HUES64 (cell line): ENCODE measurements around the gene MAP7.

ENCODE experiments used
- H3K27ac ChIP-seq: 2 replicates; pipeline ENCODE4 v1.7.0; 2013; ENCODE audit warnings: low read depth, low read length, inconsistent platforms
- H3K27me3 ChIP-seq: 2 replicates; pipeline ENCODE4 v1.6.1; 2013; ENCODE audit warnings: mild to moderate bottlenecking, low read length; ENCODE audit not compliant: insufficient read depth
- H3K36me3 ChIP-seq: 2 replicates; pipeline ENCODE4 v1.6.1; 2013; ENCODE audit warnings: mild to moderate bottlenecking, low read length; ENCODE audit not compliant: insufficient read depth
- H3K4me1 ChIP-seq: 2 replicates; pipeline ENCODE4 v1.6.1; 2013; ENCODE audit warnings: mild to moderate bottlenecking, low read length, moderate library complexity; ENCODE audit not compliant: insufficient read depth
- H3K4me3 ChIP-seq: 2 replicates; pipeline ENCODE4 v1.5.1; 2013; ENCODE audit warnings: mild to moderate bottlenecking, low read length, moderate library complexity
- H3K9ac ChIP-seq: 2 replicates; pipeline ENCODE4 v1.6.1; 2013; ENCODE audit warnings: mild to moderate bottlenecking, low read depth, low read length
- H3K9me3 ChIP-seq: 2 replicates; pipeline ENCODE4 v1.6.1; 2013; ENCODE audit warnings: low read depth, low read length; ENCODE audit not compliant: insufficient read depth
- WGBS: fragments of 150-250, 120-280 bp; methylation state at CpG from one replicate; pipeline ENCODE4 v1.1.7; 2013; ENCODE audit warnings: missing lambda C conversion rate; 5-methylcytosine and 5-hydroxymethylcytosine counted together

MAP7 gene

GRCh38 chr6:136528477-136528876 is 21.7 kb downstream of the MAP7 start:
- 87% methylated on average over 1 of the region's 1 CpG for WGBS
- Histone ChIP-seq H3K27ac (no peak overlapping the region), H3K4me1 (peaks cover 44% of the 10 kb centered on the region), H3K27me3 (no peaks in the 10 kb centered on the region), H3K9me3 (no peaks in the 10 kb centered on the region), H3K9ac (no peak overlapping the region), H3K36me3 (no peaks in the 10 kb centered on the region), H3K4me3 (no peak overlapping the region)

- 65% methylated on average over 6 of the region's 6 CpGs for WGBS
- Histone ChIP-seq H3K4me3 (no peak overlapping the region), H3K27me3 (no peaks in the 10 kb centered on the region), H3K9ac (no peak overlapping the region), H3K36me3 (no peaks in the 10 kb centered on the region), H3K27ac (no peak overlapping the region), H3K9me3 (no peaks in the 10 kb centered on the region), H3K4me1 (peaks cover 44% of the 10 kb centered on the region)
Observed at GRCh38 chr6:136527831-136528230, 22.4 kb downstream of the MAP7 start.

- Histone ChIP-seq H3K4me1 (peaks cover 44% of the 10 kb centered on the region), H3K4me3 (no peak overlapping the region), H3K27ac (no peak overlapping the region; the same call in 1 of the 2 replicates), H3K9me3 (no peaks in the 10 kb centered on the region), H3K27me3 (no peaks in the 10 kb centered on the region), H3K9ac (no peak overlapping the region), H3K36me3 (no peaks in the 10 kb centered on the region)
- WGBS: 64% methylated on average over 4 of the region's 4 CpGs
Observed at GRCh38 chr6:136526937-136527336, 23.3 kb downstream of the MAP7 start.

- Histone ChIP-seq H3K9me3 (no peaks in the 10 kb centered on the region), H3K4me1 (peaks cover 44% of the 10 kb centered on the region), H3K36me3 (no peaks in the 10 kb centered on the region), H3K9ac (no peak overlapping the region), H3K27ac (no peak overlapping the region; the same call in 1 of the 2 replicates), H3K27me3 (no peaks in the 10 kb centered on the region), H3K4me3 (no peak overlapping the region)
- whole genome bisulfite sequencing: 46% methylated on average over 16 of the region's 16 CpGs
Observed at GRCh38 chr6:136526196-136526930, 23.9 kb downstream of the MAP7 start.

GRCh38 chr6:136525586-136526195 is 24.5 kb downstream of the MAP7 start:
- 57% methylated on average over 7 of the region's 8 CpGs for WGBS
- H3K9me3 ChIP-seq: no peaks in the 10 kb centered on the region
- peaks cover 44% of the 10 kb centered on the region for H3K4me1 ChIP-seq
- no peaks in the 10 kb centered on the region for H3K27me3 ChIP-seq
- no peak overlapping the region for H3K9ac ChIP-seq
- H3K36me3 ChIP-seq: no peaks in the 10 kb centered on the region
- no peak overlapping the region for H3K4me3 ChIP-seq
- no peak overlapping the region for H3K27ac ChIP-seq

GRCh38 chr6:136524936-136525413 is 25.2 kb downstream of the MAP7 start:
- H3K9ac ChIP-seq: no peak overlapping the region
- H3K4me1 ChIP-seq: peaks cover 49% of the 10 kb centered on the region
- 68% methylated on average over 2 of the region's 2 CpGs for WGBS
- H3K4me3 ChIP-seq: no peak overlapping the region
- no peak overlapping the region for H3K27ac ChIP-seq
- no peaks in the 10 kb centered on the region for H3K36me3 ChIP-seq
- no peaks in the 10 kb centered on the region for H3K9me3 ChIP-seq
- no peaks in the 10 kb centered on the region for H3K27me3 ChIP-seq

GRCh38 chr6:136524339-136524935 is 25.8 kb downstream of the MAP7 start:
- Histone ChIP-seq H3K9me3 (no peaks in the 10 kb centered on the region), H3K36me3 (no peaks in the 10 kb centered on the region), H3K4me3 (no peak overlapping the region), H3K9ac (no peak overlapping the region), H3K27ac (no peak overlapping the region), H3K4me1 (peaks cover 55% of the 10 kb centered on the region), H3K27me3 (no peaks in the 10 kb centered on the region)
- 90% methylated on average over 2 of the region's 2 CpGs for WGBS

GRCh38 chr6:136523196-136523595 is 27.0 kb downstream of the MAP7 start:
- 96% methylated on average over 4 of the region's 4 CpGs for WGBS
- H3K27ac ChIP-seq: no peak overlapping the region
- peaks cover 50% of the 10 kb centered on the region for H3K4me1 ChIP-seq

GRCh38 chr6:136522636-136523035 is 27.6 kb downstream of the MAP7 start:
- no peaks in the 10 kb centered on the region for H3K27me3 ChIP-seq
- H3K27ac ChIP-seq: no peak overlapping the region
- WGBS: 82% methylated on average over 3 of the region's 3 CpGs
- H3K9me3 ChIP-seq: no peaks in the 10 kb centered on the region
- no peak overlapping the region for H3K9ac ChIP-seq
- H3K36me3 ChIP-seq: no peaks in the 10 kb centered on the region
- H3K4me3 ChIP-seq: no peak overlapping the region
- H3K4me1 ChIP-seq: peaks cover 49% of the 10 kb centered on the region

More at GRCh38 chr6:136523196-136523595, 27.0 kb downstream of the MAP7 start:
- H3K9ac ChIP-seq: no peak overlapping the region
- no peak overlapping the region for H3K4me3 ChIP-seq
- H3K36me3 ChIP-seq: no peaks in the 10 kb centered on the region
- H3K9me3 ChIP-seq: no peaks in the 10 kb centered on the region
- no peaks in the 10 kb centered on the region for H3K27me3 ChIP-seq

GRCh38 chr6:136521911-136522310 is 28.3 kb downstream of the MAP7 start:
- Histone ChIP-seq H3K27me3 (no peaks in the 10 kb centered on the region), H3K27ac (no peak overlapping the region), H3K36me3 (no peaks in the 10 kb centered on the region), H3K4me1 (peaks cover 44% of the 10 kb centered on the region), H3K4me3 (no peak overlapping the region), H3K9me3 (no peaks in the 10 kb centered on the region), H3K9ac (no peak overlapping the region)
- WGBS: 92% methylated on average over 4 of the region's 4 CpGs

GRCh38 chr6:136521427-136521826 is 28.8 kb downstream of the MAP7 start:
- H3K27me3 ChIP-seq: no peaks in the 10 kb centered on the region
- H3K4me3 ChIP-seq: no peak overlapping the region
- H3K9ac ChIP-seq: no peak overlapping the region
- H3K36me3 ChIP-seq: no peaks in the 10 kb centered on the region
- H3K9me3 ChIP-seq: no peaks in the 10 kb centered on the region
- 88% methylated on average over 2 of the region's 2 CpGs for WGBS
- peaks cover 39% of the 10 kb centered on the region for H3K4me1 ChIP-seq
- H3K27ac ChIP-seq: no peak overlapping the region
